ENCODE measurements around the gene SORCS2. TPM values are rescaled to one million over a fixed set of nuclear protein-coding genes. Genes with fewer than 3 reads are reported as not detected.

The SORCS2 gene
- total and polyA plus RNA-seq, 2 donors (not counting 1 experiment from before 2014, with no cell fraction given), result not detected

DNA sequence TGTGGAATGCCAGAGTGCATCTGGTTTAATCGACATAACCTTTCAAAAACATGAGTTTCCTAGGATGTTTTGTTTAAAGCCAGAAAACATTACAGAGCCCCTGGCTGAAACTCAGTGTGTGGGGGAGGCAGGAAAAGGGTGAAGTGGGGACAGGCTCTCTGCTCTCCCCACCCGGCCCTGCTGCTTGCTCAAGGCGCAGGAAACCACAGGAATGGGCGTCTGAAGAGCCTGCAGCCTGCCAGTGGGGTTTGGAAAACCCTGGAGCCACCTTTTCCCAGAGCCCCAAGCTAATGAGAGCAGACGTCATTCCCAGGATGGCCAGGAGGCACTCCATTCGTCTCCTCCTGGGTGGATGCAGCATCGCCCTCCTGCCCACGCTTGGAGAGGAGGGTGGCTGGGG is 506.7 kb downstream of the SORCS2 start:
- Mint-ChIP-seq H3K27ac (no peak overlapping the region), H3K4me3 (no peak overlapping the region), H3K27me3 (peaks cover 5% of the 10 kb centered on the region), H3K4me1 (no peaks in the 10 kb centered on the region), H3K9me3 (ENCODE audit: insufficient read depth) (peaks cover 2% of the 10 kb centered on the region)
- CTCF ChIA-PET, result no interaction called here
- 34% methylated on average over 7 of the region's 8 CpGs for WGBS (ENCODE audit: insufficient coverage)
- Histone ChIP-seq H3K9ac (ENCODE audit: low read length) (no peak overlapping the region), H3K4me3 (ENCODE audit: control extremely low read depth in 1 of 5, extremely low read depth in 1 of 5, insufficient read depth in 1 of 5, low read depth in 2 of 5, low read length in 4 of 5) (no peak overlapping the region), H3K4me1 (ENCODE audit: control insufficient read depth in 2 of 2, insufficient read depth in 2 of 2, low read length in 2 of 2) (no peaks in the 10 kb centered on the region), H3K27me3 (replicated peaks in 1 of 4; ENCODE audit: control extremely low read depth in 1 of 4, control insufficient read depth in 3 of 4, insufficient read depth in 4 of 4, low read length in 3 of 4) (no peaks in the 10 kb centered on the region), H3K36me3 (replicated peaks in 1 of 2; ENCODE audit: control extremely low read depth in 1 of 2, control insufficient read depth in 1 of 2, extremely low read depth in 1 of 2, insufficient read depth in 2 of 2, low read length in 1 of 2) (no peaks in the 10 kb centered on the region), H3K4me2 (replicated peaks; ENCODE audit: low read depth, low read length, poor library complexity, severe bottlenecking) (no peak overlapping the region), H3K9me3 (ENCODE audit: control extremely low read depth in 1 of 3, control insufficient read depth in 2 of 3, insufficient read depth in 1 of 3, low read length in 2 of 3) (no peaks in the 10 kb centered on the region), H3K27ac (ENCODE audit: low read length in 2 of 2) (no peak overlapping the region), H2AFZ (ENCODE audit: insufficient read depth, low read depth, low read length, poor library complexity, severe bottlenecking) (no peak overlapping the region), H4K20me1 (ENCODE audit: control insufficient read depth, insufficient read depth, low read length, poor library complexity, severe bottlenecking) (no peaks in the 10 kb centered on the region), H3K79me2 (ENCODE audit: control insufficient read depth, insufficient read depth, low read length) (no peaks in the 10 kb centered on the region)
- intact Hi-C loops (cut with micrococcal nuclease), result no loop called here
- TF ChIP-seq CTCF (IDR thresholded peaks at IDR 0.05), result no peak
- TF ChIP-seq EZH2 (IDR thresholded peaks at IDR 0.05; ENCODE audit: borderline replicate concordance, insufficient read depth, low read depth, low read length, poor library complexity, severe bottlenecking), result no peak
- POLR2A ChIA-PET, result no interaction called here
- DNase-seq (no peak), ATAC-seq (ENCODE audit: low read depth) (no peak)

- WGBS (ENCODE audit: insufficient coverage), result 79% methylated on average over 10 of the region's 10 CpGs
- DNase-seq (no peak), ATAC-seq (ENCODE audit: low read depth) (no peak)
- CTCF ChIA-PET, result no interaction called here
- H3K9me3 Mint-ChIP-seq (ENCODE audit: insufficient read depth), result peaks cover 2% of the 10 kb centered on the region
- no peak overlapping the region for H3K4me3 Mint-ChIP-seq
- intact Hi-C loops (cut with micrococcal nuclease), result no loop called here
- Histone ChIP-seq H3K4me2 (replicated peaks; ENCODE audit: low read depth, low read length, poor library complexity, severe bottlenecking) (no peak overlapping the region), H3K27me3 (replicated peaks in 1 of 4; ENCODE audit: control extremely low read depth in 1 of 4, control insufficient read depth in 3 of 4, insufficient read depth in 4 of 4, low read length in 3 of 4) (no peaks in the 10 kb centered on the region), H3K36me3 (replicated peaks in 1 of 2; ENCODE audit: control extremely low read depth in 1 of 2, control insufficient read depth in 1 of 2, extremely low read depth in 1 of 2, insufficient read depth in 2 of 2, low read length in 1 of 2) (no peaks in the 10 kb centered on the region), H3K9me3 (ENCODE audit: control extremely low read depth in 1 of 3, control insufficient read depth in 2 of 3, insufficient read depth in 1 of 3, low read length in 2 of 3) (no peaks in the 10 kb centered on the region), H3K4me3 (ENCODE audit: control extremely low read depth in 1 of 5, extremely low read depth in 1 of 5, insufficient read depth in 1 of 5, low read depth in 2 of 5, low read length in 4 of 5) (no peak overlapping the region), H3K79me2 (ENCODE audit: control insufficient read depth, insufficient read depth, low read length) (no peaks in the 10 kb centered on the region), H3K27ac (ENCODE audit: low read length in 2 of 2) (no peak overlapping the region), H2AFZ (ENCODE audit: insufficient read depth, low read depth, low read length, poor library complexity, severe bottlenecking) (no peak overlapping the region), H3K9ac (ENCODE audit: low read length) (no peak overlapping the region), H4K20me1 (ENCODE audit: control insufficient read depth, insufficient read depth, low read length, poor library complexity, severe bottlenecking) (no peaks in the 10 kb centered on the region), H3K4me1 (ENCODE audit: control insufficient read depth in 2 of 2, insufficient read depth in 2 of 2, low read length in 2 of 2) (no peaks in the 10 kb centered on the region)
- no peaks in the 10 kb centered on the region for H3K4me1 Mint-ChIP-seq
- no peak for TF ChIP-seq CTCF (IDR thresholded peaks at IDR 0.05)
- no peak for TF ChIP-seq EZH2 (IDR thresholded peaks at IDR 0.05; ENCODE audit: borderline replicate concordance, insufficient read depth, low read depth, low read length, poor library complexity, severe bottlenecking)
- POLR2A ChIA-PET, result no interaction called here
- peaks cover 5% of the 10 kb centered on the region for H3K27me3 Mint-ChIP-seq
- H3K27ac Mint-ChIP-seq, result no peak overlapping the region
Measured at GRCh38 chr4:7699825-7700224, 507.5 kb downstream of the SORCS2 start.
